ENCODE data around the gene GBX2. TPM values are rescaled to one million over a fixed set of nuclear protein-coding genes. Genes with fewer than 3 reads are reported as not detected.

GBX2 gene
- total and polyA plus RNA-seq, 8 donors, result 0.06 to 0.10 TPM; not detected in 6

- Histone ChIP-seq H3K4me1 (no peaks in the 10 kb centered on the region), H3K9me3 (no peaks in the 10 kb centered on the region), H3K36me3 (no peaks in the 10 kb centered on the region), H3K27me3 (peaks cover 10 to 73% of the 10 kb centered on the region in 2 donors), H3K4me3 (no peak overlapping the region), H3K27ac (no peak overlapping the region)
- TF ChIP-seq CTCF (IDR thresholded peaks at IDR 0.05), result no peak
- ATAC-seq, result no peak
- intact Hi-C loops (cut with DNase I), result no loop called here
- no peak for DNase-seq
Measured at GRCh38 chr2:236215196-236215595, 47.0 kb upstream of the GBX2 start.

GRCh38 chr2:236214376-236214995 lies 46.3 kb upstream of the GBX2 start:
- DNase-seq, result no peak
- ATAC-seq, result no peak

GRCh38 chr2:236211296-236211695 lies 43.1 kb upstream of the GBX2 start:
- peaks cover 0 to 1% of the 10 kb centered on the region in 2 donors for H3K9me3 ChIP-seq
- H3K4me3 ChIP-seq, result no peak overlapping the region
- intact Hi-C loops (cut with DNase I), result no loop called here
- H3K27ac ChIP-seq, result no peak overlapping the region
- ATAC-seq (no peak), DNase-seq (no peak)
- no peak for TF ChIP-seq CTCF (IDR thresholded peaks at IDR 0.05)
- H3K27me3 ChIP-seq, result peaks cover 10 to 70% of the 10 kb centered on the region in 2 donors
- no peaks in the 10 kb centered on the region for H3K36me3 ChIP-seq
- no peaks in the 10 kb centered on the region for H3K4me1 ChIP-seq

More at GRCh38 chr2:236214376-236214995, 46.3 kb upstream of the GBX2 start:
- Histone ChIP-seq H3K4me3 (no peak overlapping the region), H3K27me3 (peaks cover 10 to 80% of the 10 kb centered on the region in 2 donors), H3K27ac (no peak overlapping the region), H3K9me3 (no peaks in the 10 kb centered on the region), H3K36me3 (no peaks in the 10 kb centered on the region), H3K4me1 (no peaks in the 10 kb centered on the region)
- TF ChIP-seq CTCF (IDR thresholded peaks at IDR 0.05), result no peak
- intact Hi-C loops (cut with DNase I), result no loop called here

- TF ChIP-seq CTCF (IDR thresholded peaks at IDR 0.05), result no peak
- DNase-seq, result no peak
- no peaks in the 10 kb centered on the region for H3K4me1 ChIP-seq
- H3K4me3 ChIP-seq, result no peak overlapping the region
- no peak overlapping the region for H3K27ac ChIP-seq
- H3K9me3 ChIP-seq, result peaks cover 0 to 8% of the 10 kb centered on the region in 2 donors
- intact Hi-C loops (cut with DNase I), result no loop called here
- no peaks in the 10 kb centered on the region for H3K36me3 ChIP-seq
- no peak for ATAC-seq
- peaks cover 10 to 62% of the 10 kb centered on the region in 2 donors for H3K27me3 ChIP-seq
Measured at GRCh38 chr2:236210536-236210935, 42.4 kb upstream of the GBX2 start.

DNA sequence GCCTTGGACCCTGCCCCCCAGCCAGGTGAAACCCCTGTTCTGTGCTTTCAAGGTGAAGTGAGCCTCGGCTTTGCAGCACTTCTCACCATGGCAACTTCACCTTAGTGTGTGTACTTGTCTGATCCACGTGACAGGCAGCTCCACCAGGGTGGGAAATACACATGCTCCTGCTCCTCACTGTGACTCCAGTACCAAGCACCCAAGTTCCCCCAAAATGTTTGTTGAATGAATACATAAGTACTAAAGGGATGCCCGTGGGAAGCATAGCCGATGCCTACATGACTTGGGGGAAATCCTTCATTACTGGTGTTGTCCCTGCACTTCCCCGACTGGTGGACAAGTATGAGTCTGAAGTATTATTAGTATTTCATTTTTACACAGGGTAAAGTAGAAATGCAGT lies 41.8 kb upstream of the GBX2 start:
- peaks cover 0 to 13% of the 10 kb centered on the region in 2 donors for H3K9me3 ChIP-seq
- DNase-seq (no peak), ATAC-seq (no peak)
- peaks cover 10 to 60% of the 10 kb centered on the region in 2 donors for H3K27me3 ChIP-seq
- H3K4me1 ChIP-seq, result no peaks in the 10 kb centered on the region
- H3K27ac ChIP-seq, result no peak overlapping the region
- TF ChIP-seq CTCF (IDR thresholded peaks at IDR 0.05), result no peak
- H3K36me3 ChIP-seq, result no peaks in the 10 kb centered on the region
- H3K4me3 ChIP-seq, result no peak overlapping the region
- intact Hi-C loops (cut with DNase I), result no loop called here
